ENCODE data around the gene IFITM1.
"Not testable (repeated sequence)": the region's sequence is repeated elsewhere in the genome, so short reads cannot be mapped to it uniquely, and the experiment has no call there.

IFITM1 gene

GRCh38 chr11:294780-295179, 19.1 kb upstream of the IFITM1 start:
- DNase-seq = no peak

GRCh38 chr11:295351-296170, 18.3 kb upstream of the IFITM1 start:
- no peak for DNase-seq

- no peak for DNase-seq
Observed at GRCh38 chr11:296171-297050, 17.4 kb upstream of the IFITM1 start.

GRCh38 chr11:297051-297585, 16.7 kb upstream of the IFITM1 start:
- no peak for DNase-seq

GRCh38 chr11:297586-298405, 16.0 kb upstream of the IFITM1 start:
- DNase-seq = no peak

GRCh38 chr11:298406-299065, 15.3 kb upstream of the IFITM1 start:
- DNase-seq = no peak

- DNase-seq = no peak
Observed at GRCh38 chr11:299081-299891, 14.6 kb upstream of the IFITM1 start, which contains the start of gene IFITM5. Gene IFITM5, minus strand, starts transcription at chr11:299526. Its CDS starts 36 bp downstream, at chr11:299490.

- no peak for DNase-seq
Observed at GRCh38 chr11:299951-300735, 13.7 kb upstream of the IFITM1 start.

GRCh38 chr11:303363-303762, 10.5 kb upstream of the IFITM1 start:
- no peak for DNase-seq

- DNase-seq = no peak
Observed at GRCh38 chr11:304061-304506, 9.8 kb upstream of the IFITM1 start.

GRCh38 chr11:304915-305843, 8.7 kb upstream of the IFITM1 start:
- DNase-seq = peak in 1 of 2 experiments; percentile 29

- no peak for DNase-seq
Observed at GRCh38 chr11:305844-306211, 8.0 kb upstream of the IFITM1 start.

GRCh38 chr11:306645-307371, 7.0 kb upstream of the IFITM1 start:
- no peak for DNase-seq

GRCh38 chr11:307766-308708, 5.8 kb upstream of the IFITM1 start, which contains the start of gene IFITM2:
Gene IFITM2, plus strand, starts transcription at chr11:307816. Its CDS starts 377 bp downstream, at chr11:308193.
- DNase-seq = not testable (repeated sequence)

GRCh38 chr11:308740-309665, 4.8 kb upstream of the IFITM1 start:
- not testable (repeated sequence) for DNase-seq

Data from NCI-H1930 (cell line).